Small intestine (tissue), 7 donors: ENCODE results near the gene TNFRSF8. TPM values are rescaled to one million over a fixed set of nuclear protein-coding genes. Genes with fewer than 3 reads are reported as not detected.

Experiments
- DNase-seq, 2 donors: peaks; one replicate each; pipeline versions ENCODE4 v3.0.0 to v3.0.0-alpha.2; 2013
- FAIRE-seq: peaks from 2 replicates; lab custom pipeline; 2012; peaks lifted over from hg19 to GRCh38; lab: Jason Lieb, UNC
- H3K27ac ChIP-seq, 3 donors: one replicate each; pipeline ENCODE4 v1.5.1; 2013; ENCODE audit warnings: low read length in 2 of 3, mild to moderate bottlenecking in 2 of 3, control low read depth in 1 of 3, inconsistent platforms in 1 of 3, low read depth in 1 of 3, moderate library complexity in 1 of 3
- H3K27me3 ChIP-seq, 3 donors: one replicate each; pipeline ENCODE4 v1.6.1; 2013; ENCODE audit warnings: low read length in 3 of 3, inconsistent platforms in 1 of 3; ENCODE audit not compliant: control insufficient read depth in 3 of 3, insufficient read depth in 3 of 3
- H3K36me3 ChIP-seq, 3 donors: one replicate each; pipeline ENCODE4 v1.6.1; 2013; ENCODE audit warnings: low read length in 3 of 3, inconsistent platforms in 1 of 3, low read depth in 1 of 3, mild to moderate bottlenecking in 1 of 3, moderate library complexity in 1 of 3; ENCODE audit not compliant: control insufficient read depth in 3 of 3, insufficient read depth in 2 of 3
- H3K4me1 ChIP-seq, 3 donors: one replicate each; pipeline ENCODE4 v1.6.1; 2013; ENCODE audit warnings: low read length in 2 of 3, inconsistent platforms in 1 of 3, low read depth in 1 of 3, mild to moderate bottlenecking in 1 of 3, moderate library complexity in 1 of 3; ENCODE audit not compliant: control insufficient read depth in 3 of 3, insufficient read depth in 2 of 3
- H3K4me3 ChIP-seq, 3 donors: one replicate each; pipeline ENCODE4 v1.5.1; 2013; ENCODE audit warnings: low read length in 3 of 3, control low read depth in 1 of 3, inconsistent platforms in 1 of 3, low read depth in 1 of 3, mild to moderate bottlenecking in 1 of 3, moderate library complexity in 1 of 3
- H3K9me3 ChIP-seq, 2 donors: one replicate each; pipeline ENCODE4 v1.6.1; 2013; ENCODE audit warnings: low read depth in 1 of 2, low read length in 1 of 2; ENCODE audit not compliant: control insufficient read depth in 2 of 2, insufficient read depth in 1 of 2
- WGBS, 3 donors: extraction: QIAGEN DNeasy Blood & Tissue Kit; methylation state at CpG; one replicate each; pipeline ENCODE4 v1.1.7; 2013; 5-methylcytosine and 5-hydroxymethylcytosine counted together
- polyA plus RNA-seq, 4 donors: library from polyadenylated mRNA; stranded (reverse) in 3 of 4; unstranded in 1 of 4; fragments of 200-250 nt in 3 of 4; fragments of 120-200 nt in 1 of 4; gene quantifications; one replicate each; pipeline versions ENCODE4 v1.2.1 to v1.2.3, GENCODE V29; 2013
- donor health status: healthy with polysubstance abuse.
- donor health status: control.
- donor health status: control.
- donor health status: Bipolar disorder and iron deficiency.
- donor health status: healthy.

TNFRSF8 gene
- polyA plus RNA-seq, 4 donors: 0.10 to 2.1 (median 0.54) TPM; not detected in 1

DNA sequence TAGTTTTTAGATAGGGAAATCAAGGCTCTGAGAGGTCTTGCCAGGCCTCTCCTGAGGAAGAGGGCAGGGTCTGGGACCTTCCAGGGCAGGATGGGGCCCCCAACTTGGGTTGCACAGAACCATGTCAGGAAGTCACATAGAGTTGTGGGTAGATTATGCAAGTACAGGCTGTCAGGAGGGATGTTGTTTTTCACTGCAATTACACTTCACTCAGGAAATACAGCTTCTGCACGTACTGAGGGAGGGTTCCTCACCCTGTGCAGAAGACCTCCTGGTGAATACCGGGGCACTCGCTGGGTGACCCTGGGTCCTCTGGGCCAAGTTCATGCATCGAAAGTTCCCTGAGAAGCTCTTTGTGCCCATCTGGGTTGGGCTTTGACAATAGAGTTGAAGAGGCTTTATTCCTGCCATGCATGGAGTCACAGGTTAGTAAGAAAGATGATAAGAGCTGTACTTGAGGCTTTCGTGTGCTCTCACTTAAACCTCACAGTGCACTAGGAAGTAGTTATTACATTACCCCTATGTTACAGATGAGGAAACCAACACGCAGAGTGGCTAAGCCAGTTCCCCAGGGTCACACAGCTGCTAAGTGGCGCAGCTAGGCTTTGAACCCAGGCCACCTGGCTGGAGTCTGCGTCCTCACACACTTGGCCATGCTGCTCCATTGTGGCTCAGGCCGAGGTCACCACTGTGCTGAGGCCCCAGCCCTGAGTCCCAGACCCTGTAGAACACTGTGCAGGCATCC lies 87.5 kb downstream of the TNFRSF8 start:
- H3K9me3 ChIP-seq: peaks cover 0 to 5% of the 10 kb centered on the region in 2 donors
- peaks cover 4 to 43% (median 11%) of the 10 kb centered on the region in 3 donors for H3K4me1 ChIP-seq
- no peaks in the 10 kb centered on the region for H3K27me3 ChIP-seq
- peak; percentile 45 to 61 for DNase-seq
- FAIRE-seq: no peak
- WGBS, 3 donors: 63 to 72% (median 67%) methylated on average over 9 of the region's 9 CpGs
- no peaks in the 10 kb centered on the region for H3K36me3 ChIP-seq
- no peak overlapping the region for H3K4me3 ChIP-seq
- peak overlapping the region; percentile 66 to 88 (median 85) for H3K27ac ChIP-seq

- Histone ChIP-seq H3K9me3 (peaks cover 0 to 5% of the 10 kb centered on the region in 2 donors), H3K4me3 (no peak overlapping the region), H3K36me3 (no peaks in the 10 kb centered on the region), H3K4me1 (peaks cover 4 to 40% (median 11%) of the 10 kb centered on the region in 3 donors), H3K27ac (peak overlapping the region in 1 of 3 donors; percentile 88), H3K27me3 (no peaks in the 10 kb centered on the region)
- DNase-seq: no peak
- FAIRE-seq: no peak
- WGBS, 3 donors: 98 to 100% (median 100%) methylated on average over 2 of the region's 2 CpGs
Observed at GRCh38 chr1:12151465-12151864, 88.4 kb downstream of the TNFRSF8 start.

DNA sequence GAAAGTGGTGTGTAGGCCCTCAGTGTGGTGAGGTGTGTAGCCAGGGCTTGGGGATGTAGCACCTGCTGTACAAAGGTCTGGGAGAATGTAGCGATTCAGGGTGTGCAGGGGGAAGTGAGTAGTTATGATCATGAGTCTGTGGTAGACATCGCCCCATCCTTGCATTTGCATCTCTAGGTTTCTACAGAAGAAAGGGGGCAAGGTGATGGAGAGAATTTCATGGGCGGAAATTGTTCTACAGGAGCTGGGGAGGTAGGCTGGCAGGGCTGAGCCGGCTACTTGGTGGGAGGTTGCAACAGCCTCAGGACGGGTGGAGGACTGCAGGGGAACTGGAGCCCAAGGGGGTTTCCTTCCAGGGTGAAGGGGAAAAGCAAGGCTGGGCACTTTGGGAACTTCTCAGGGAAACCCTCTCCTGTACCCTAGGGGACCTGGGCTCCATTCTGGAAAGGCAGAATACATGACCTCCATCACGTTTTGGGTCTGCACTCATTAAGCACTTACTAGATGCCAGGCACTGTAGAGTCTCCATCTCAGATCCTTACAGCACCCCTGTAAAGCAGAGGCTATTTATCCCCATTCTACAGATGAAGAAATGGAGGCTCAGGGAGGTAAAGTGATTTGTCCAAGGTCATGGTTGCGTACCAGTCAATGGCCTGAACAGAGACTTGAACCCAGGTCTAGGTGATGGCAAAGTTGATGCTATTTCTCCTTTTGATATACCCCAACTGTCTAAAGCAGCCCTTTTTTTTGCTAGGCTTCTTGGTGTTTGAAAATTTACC lies 89.2 kb downstream of the TNFRSF8 start:
- Histone ChIP-seq H3K36me3 (no peaks in the 10 kb centered on the region), H3K4me3 (no peak overlapping the region), H3K27me3 (no peaks in the 10 kb centered on the region), H3K9me3 (peaks cover 0 to 5% of the 10 kb centered on the region in 2 donors), H3K4me1 (peaks cover 4 to 31% (median 11%) of the 10 kb centered on the region in 3 donors), H3K27ac (peak overlapping the region in 2 of 3 donors; percentile 34 to 72)
- 67 to 79% (median 69%) methylated on average over 7 of the region's 7 CpGs for WGBS, 3 donors
- no peak for FAIRE-seq
- DNase-seq: peak in 1 of 2 donors; percentile 50

- H3K36me3 ChIP-seq: no peaks in the 10 kb centered on the region
- H3K9me3 ChIP-seq: peaks cover 0 to 5% of the 10 kb centered on the region in 2 donors
- peaks cover 4 to 23% (median 8%) of the 10 kb centered on the region in 3 donors for H3K4me1 ChIP-seq
- no peak overlapping the region for H3K4me3 ChIP-seq
- peak overlapping the region in 1 of 3 donors; percentile 72 for H3K27ac ChIP-seq
- no peak for DNase-seq
- no peaks in the 10 kb centered on the region for H3K27me3 ChIP-seq
- FAIRE-seq: no peak
- WGBS, 3 donors: 50 to 63% (median 58%) methylated on average over 13 of the region's 13 CpGs
Observed at GRCh38 chr1:12153181-12153785, 90.2 kb downstream of the TNFRSF8 start.

DNA sequence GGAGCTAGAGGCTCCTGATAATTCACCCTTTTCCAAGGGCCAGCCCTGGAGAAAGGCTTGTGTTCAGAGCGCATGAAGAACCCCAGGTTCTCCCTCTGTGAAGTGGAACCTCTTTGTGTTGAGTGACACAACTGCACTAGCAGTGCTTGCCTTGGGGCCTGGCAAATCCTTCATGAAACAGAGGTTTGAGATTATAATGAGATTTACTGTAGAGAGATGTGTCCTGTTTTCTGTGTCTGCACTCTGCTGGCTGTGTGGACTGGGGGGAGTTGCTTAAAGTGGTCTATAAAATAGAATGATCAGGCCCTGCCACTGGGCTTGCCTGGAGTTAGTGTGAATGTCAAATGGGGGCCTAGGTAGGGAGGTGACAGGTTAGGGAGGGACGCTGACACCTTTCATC lies 92.2 kb downstream of the TNFRSF8 start:
- H3K36me3 ChIP-seq: no peaks in the 10 kb centered on the region
- FAIRE-seq (no peak), DNase-seq (no peak)
- H3K4me1 ChIP-seq: peaks cover 2 to 8% (median 6%) of the 10 kb centered on the region in 3 donors
- H3K9me3 ChIP-seq: no peaks in the 10 kb centered on the region
- H3K4me3 ChIP-seq: no peak overlapping the region
- no peaks in the 10 kb centered on the region for H3K27me3 ChIP-seq
- no peak overlapping the region for H3K27ac ChIP-seq
- WGBS, 3 donors: 97 to 98% (median 97%) methylated on average over 2 of the region's 2 CpGs

DNA sequence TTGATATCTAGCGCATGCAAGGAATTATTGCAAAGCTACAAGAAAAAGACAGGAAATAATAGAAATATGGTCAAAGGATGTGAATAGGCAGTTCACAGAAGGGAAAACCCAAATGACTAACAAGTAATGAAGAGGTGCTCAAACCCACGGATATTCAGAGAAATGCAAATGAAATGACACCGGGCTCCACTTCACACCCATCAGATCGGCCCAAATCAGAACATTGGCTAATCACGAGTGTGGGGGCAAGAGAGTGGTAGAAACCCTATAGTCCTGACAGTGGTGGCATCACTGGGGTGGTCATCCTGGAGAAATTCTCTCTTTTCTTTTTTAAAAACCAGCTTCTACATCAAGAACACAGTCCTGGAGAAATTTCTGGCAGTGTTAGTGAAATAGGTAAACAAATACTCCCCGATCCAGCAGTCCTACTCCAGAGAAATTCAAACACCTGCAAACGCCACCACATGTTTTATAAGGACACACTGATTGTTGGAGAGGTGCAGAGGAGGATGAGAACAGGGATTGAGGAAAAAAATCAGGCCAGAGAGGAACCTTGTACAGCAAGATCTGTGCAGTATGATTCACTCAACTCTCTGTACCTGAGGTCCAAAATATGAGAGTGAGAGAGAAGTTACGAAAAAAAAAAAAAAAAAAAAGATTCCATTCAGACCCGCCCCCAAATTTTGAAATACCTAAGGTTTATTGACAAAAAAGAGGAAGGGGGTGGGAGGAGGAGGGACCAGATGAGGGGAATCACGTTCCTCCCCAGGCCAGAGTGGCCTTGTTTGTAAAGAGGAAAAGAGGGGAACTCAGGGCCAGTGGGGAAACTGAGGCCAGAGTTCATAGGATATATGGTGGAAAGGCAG lies 94.5 kb downstream of the TNFRSF8 start:
- Histone ChIP-seq H3K4me3 (no peak overlapping the region), H3K4me1 (peaks cover 10 to 13% (median 12%) of the 10 kb centered on the region in 3 donors), H3K27me3 (no peaks in the 10 kb centered on the region), H3K9me3 (no peaks in the 10 kb centered on the region), H3K27ac (no peak overlapping the region), H3K36me3 (no peaks in the 10 kb centered on the region)
- DNase-seq: no peak
- WGBS, 3 donors: 53 to 63% (median 56%) methylated on average over 10 of the region's 10 CpGs
- FAIRE-seq: no peak

DNA sequence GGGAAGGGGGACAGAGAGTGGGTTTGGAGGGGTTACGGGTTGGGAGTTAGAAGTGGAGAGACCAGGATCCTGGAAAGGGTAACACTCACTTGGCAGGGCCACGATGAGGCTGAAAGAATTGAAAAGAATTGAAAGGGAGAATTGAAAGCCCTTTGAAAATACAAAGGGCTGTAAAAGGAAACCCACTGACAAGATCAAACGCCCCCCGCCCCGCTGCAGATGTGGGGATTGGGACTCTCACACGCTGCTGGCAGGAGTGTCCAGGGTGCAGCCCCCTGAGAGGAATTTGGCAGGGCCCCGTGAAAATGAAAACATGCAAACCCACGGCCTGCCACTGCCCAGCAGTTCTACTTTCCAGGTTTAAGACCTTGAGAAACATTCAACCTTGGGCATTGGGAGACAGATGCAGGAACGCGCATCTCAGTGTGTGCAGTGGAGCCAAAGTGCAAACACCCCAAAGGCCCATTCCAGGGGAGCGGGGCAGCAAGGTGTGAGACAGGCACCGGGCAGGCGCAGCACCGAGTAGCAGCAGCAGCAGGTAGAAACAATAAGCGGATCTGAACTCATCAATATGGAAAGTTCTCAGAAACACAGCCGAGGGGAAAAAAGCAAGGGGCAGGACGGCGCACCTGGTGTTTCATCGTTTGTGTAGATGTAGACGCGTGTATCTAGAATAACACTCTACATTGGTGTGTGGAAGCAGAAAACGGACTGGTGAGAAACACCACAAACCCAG lies 95.4 kb downstream of the TNFRSF8 start:
- WGBS, 3 donors: 67 to 78% (median 71%) methylated on average over 22 of the region's 22 CpGs
- Histone ChIP-seq H3K27ac (no peak overlapping the region), H3K4me1 (peaks cover 10 to 17% (median 13%) of the 10 kb centered on the region in 3 donors), H3K9me3 (no peaks in the 10 kb centered on the region), H3K36me3 (no peaks in the 10 kb centered on the region), H3K4me3 (no peak overlapping the region), H3K27me3 (no peaks in the 10 kb centered on the region)
- no peak for FAIRE-seq
- no peak for DNase-seq
